ENCODE data around the gene ARL4C. TPM values are rescaled to one million over a fixed set of nuclear protein-coding genes. Genes with fewer than 3 reads are reported as not detected.

The ARL4C gene
- total RNA-seq, 2 experiments from 2014 or later, result 15.7 to 19.6 TPM

GRCh38 chr2:234487356-234487755 lies 9.5 kb downstream of the ARL4C start:
- BruUV-seq (replicated peaks), result no TSS peak
- intact Hi-C loops (cut with micrococcal nuclease; ENCODE audit: unreplicated experiment), result no loop called here

DNA sequence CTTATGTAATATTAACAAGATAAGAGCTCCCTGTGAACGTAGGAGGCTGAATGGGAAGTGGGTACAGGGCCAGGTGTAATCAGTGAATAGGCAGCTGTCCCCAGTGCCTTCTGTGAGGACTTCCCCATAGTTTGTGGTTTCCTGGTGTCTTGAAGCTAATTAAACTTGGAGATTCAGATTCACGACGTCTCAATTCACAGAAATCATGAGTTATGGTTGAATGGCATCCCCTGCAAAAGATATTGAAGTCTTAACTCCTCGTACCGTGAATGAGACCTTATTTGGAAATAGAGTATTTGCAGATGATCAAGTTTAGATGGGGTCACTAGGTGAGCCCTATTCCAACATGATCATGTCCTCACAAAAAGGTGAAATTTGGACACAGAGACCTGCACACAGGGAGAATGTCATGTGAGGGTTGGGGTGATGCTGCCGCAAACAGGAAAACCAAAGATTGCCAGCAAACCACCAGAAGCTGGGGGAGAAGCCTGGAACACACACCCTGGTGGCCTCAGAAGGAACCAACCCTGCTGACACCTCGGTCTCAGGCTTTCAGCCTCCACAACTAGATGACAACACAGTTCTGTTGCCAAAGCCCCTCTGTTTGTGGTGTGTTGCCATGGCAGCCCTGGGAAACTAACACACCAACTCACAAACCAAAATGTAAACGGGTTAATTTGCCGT lies 13.2 kb downstream of the ARL4C start:
- intact Hi-C loops (cut with micrococcal nuclease; ENCODE audit: unreplicated experiment), result loop anchor here (1.0 to 2.0 kb wide), 4 partner anchors 37 to 191 kb away; no protein-coding TSS in a partner anchor
- Histone ChIP-seq H3K4me1 (ENCODE audit: insufficient read depth, low read length, poor library complexity, severe bottlenecking) (peaks cover 79% of the 10 kb centered on the region), H4K20me1 (ENCODE audit: insufficient read depth, low read length) (no peaks in the 10 kb centered on the region), H3K79me2 (ENCODE audit: insufficient read depth, low read depth, low read length) (no peaks in the 10 kb centered on the region), H3K9me3 (ENCODE audit: low read length) (peaks cover 5% of the 10 kb centered on the region; the same call in 1 of the 2 replicates), H2AFZ (ENCODE audit: low read length) (peak overlapping the region; percentile 65; the same call in 1 of the 2 replicates), H3K9me2 (ENCODE audit: insufficient read depth, low read length) (no peaks in the 10 kb centered on the region), H3K4me2 (ENCODE audit: low read length) (peak overlapping the region; percentile 87), H3K4me3 (ENCODE audit: low read depth, low read length, poor library complexity, severe bottlenecking) (peak overlapping the region; percentile 56), H3K27ac (ENCODE audit: low read depth, low read length, poor library complexity, severe bottlenecking) (peak overlapping the region; percentile 97), H3K36me3 (ENCODE audit: insufficient read depth, low read length) (peaks cover 6% of the 10 kb centered on the region; the same call in 1 of the 2 replicates)
- BruUV-seq (replicated peaks), result no TSS peak
- DNase-seq (ENCODE audit: low spot score), result peak; percentile 95
- TF ChIP-seq CTCF (conservative IDR thresholded peaks at IDR 0.05; ENCODE audit: low read length) (peak; percentile 80), EZH2phosphoT487 (IDR thresholded peaks at IDR 0.05; ENCODE audit: borderline replicate concordance, low read depth, low read length) (no peak)
- ChIA-PET POLR2A (interaction anchor here (0.7 to 2.3 kb wide), 15 partner anchors 9 to 193 kb away, joined by 3 to 18 read pairs (median 6); no protein-coding TSS in a partner anchor), CTCF (ENCODE audit: unreplicated experiment) (interaction anchor here (0.7 to 1.3 kb wide), 4 partner anchors 19 to 193 kb away, joined by 3 to 7 read pairs (median 4); no protein-coding TSS in a partner anchor)

More at GRCh38 chr2:234487356-234487755, 9.5 kb downstream of the ARL4C start:
- POLR2A ChIA-PET, result interaction anchor here (1.7 kb wide), 1 partner anchor 60 kb away, joined by 3 read pairs; no protein-coding TSS in a partner anchor
- no peak overlapping the region for H2AFZ ChIP-seq (ENCODE audit: low read length)
- CTCF ChIA-PET (ENCODE audit: unreplicated experiment), result interaction anchor here (0.7 kb wide), 1 partner anchor 198 kb away, joined by 3 read pairs; no protein-coding TSS in a partner anchor
- H4K20me1 ChIP-seq (ENCODE audit: insufficient read depth, low read length), result no peaks in the 10 kb centered on the region
- H3K4me3 ChIP-seq (ENCODE audit: low read depth, low read length, poor library complexity, severe bottlenecking), result no peak overlapping the region
- peaks cover 6% of the 10 kb centered on the region; the same call in 1 of the 2 replicates for H3K36me3 ChIP-seq (ENCODE audit: insufficient read depth, low read length)
- no peak overlapping the region for H3K27ac ChIP-seq (ENCODE audit: low read depth, low read length, poor library complexity, severe bottlenecking)
- peaks cover 20% of the 10 kb centered on the region; the same call in 1 of the 2 replicates for H3K79me2 ChIP-seq (ENCODE audit: insufficient read depth, low read depth, low read length)
- H3K4me1 ChIP-seq (ENCODE audit: insufficient read depth, low read length, poor library complexity, severe bottlenecking), result peaks cover 92% of the 10 kb centered on the region
- no peaks in the 10 kb centered on the region for H3K9me2 ChIP-seq (ENCODE audit: insufficient read depth, low read length)
- H3K9me3 ChIP-seq (ENCODE audit: low read length), result no peaks in the 10 kb centered on the region
- no peak overlapping the region for H3K4me2 ChIP-seq (ENCODE audit: low read length)
- TF ChIP-seq EZH2phosphoT487 (IDR thresholded peaks at IDR 0.05; ENCODE audit: borderline replicate concordance, low read depth, low read length) (no peak), CTCF (conservative IDR thresholded peaks at IDR 0.05; ENCODE audit: low read length) (no peak)
- no peak for DNase-seq (ENCODE audit: low spot score)

GRCh38 chr2:234481301-234481700 lies 15.6 kb downstream of the ARL4C start:
- ChIA-PET CTCF (ENCODE audit: unreplicated experiment) (no interaction called here), POLR2A (no interaction called here)
- Histone ChIP-seq H3K9me2 (ENCODE audit: insufficient read depth, low read length) (no peaks in the 10 kb centered on the region), H3K27ac (ENCODE audit: low read depth, low read length, poor library complexity, severe bottlenecking) (no peak overlapping the region), H3K4me1 (ENCODE audit: insufficient read depth, low read length, poor library complexity, severe bottlenecking) (peaks cover 63% of the 10 kb centered on the region), H3K4me3 (ENCODE audit: low read depth, low read length, poor library complexity, severe bottlenecking) (no peak overlapping the region), H3K36me3 (ENCODE audit: insufficient read depth, low read length) (no peaks in the 10 kb centered on the region), H3K9me3 (ENCODE audit: low read length) (peaks cover 5% of the 10 kb centered on the region; the same call in 1 of the 2 replicates), H3K4me2 (ENCODE audit: low read length) (0 out of 2 replicates have a peak overlapping the region, but pooled peaks have one; percentile 87), H4K20me1 (ENCODE audit: insufficient read depth, low read length) (no peaks in the 10 kb centered on the region), H2AFZ (ENCODE audit: low read length) (no peak overlapping the region), H3K79me2 (ENCODE audit: insufficient read depth, low read depth, low read length) (no peaks in the 10 kb centered on the region)
- TF ChIP-seq CTCF (conservative IDR thresholded peaks at IDR 0.05; ENCODE audit: low read length), result no peak
- no peak for TF ChIP-seq EZH2phosphoT487 (IDR thresholded peaks at IDR 0.05; ENCODE audit: borderline replicate concordance, low read depth, low read length)
- DNase-seq (ENCODE audit: low spot score), result no peak
- no TSS peak for BruUV-seq (replicated peaks)
- intact Hi-C loops (cut with micrococcal nuclease; ENCODE audit: unreplicated experiment), result no loop called here
